Measurements from ENCODE around the gene PABPN1L. TPM values are rescaled to one million over a fixed set of nuclear protein-coding genes. Genes with fewer than 3 reads are reported as not detected.
"Not testable (repeated sequence)": the region's sequence is repeated elsewhere in the genome, so short reads cannot be mapped to it uniquely, and the experiment has no call there.

Gene PABPN1L
- total RNA-seq, 1 donor from 2014 or later: not detected

DNA sequence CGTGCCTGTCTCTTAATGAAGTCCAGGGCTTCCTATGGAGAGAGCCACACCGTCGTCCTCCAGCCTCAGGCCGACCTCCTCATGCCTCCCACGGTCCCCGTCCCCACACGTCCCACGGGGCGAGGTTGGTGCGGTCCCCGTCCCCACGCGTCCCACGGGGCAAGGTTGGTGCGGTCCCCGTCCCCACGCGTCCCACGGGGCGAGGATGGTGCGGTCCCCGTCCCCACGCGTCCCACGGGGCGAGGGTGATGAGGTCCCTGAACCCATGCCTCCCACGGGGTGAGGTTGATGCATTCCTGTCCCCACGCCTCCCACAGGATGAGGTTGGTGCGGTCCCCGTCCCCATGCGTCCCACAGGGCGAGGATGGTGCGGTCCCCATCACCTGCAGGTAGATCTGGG lies 30.6 kb downstream of the PABPN1L start:
- DNase-seq (ENCODE audit: low spot score in 2 of 2) (no peak), FAIRE-seq (no peak)

DNA sequence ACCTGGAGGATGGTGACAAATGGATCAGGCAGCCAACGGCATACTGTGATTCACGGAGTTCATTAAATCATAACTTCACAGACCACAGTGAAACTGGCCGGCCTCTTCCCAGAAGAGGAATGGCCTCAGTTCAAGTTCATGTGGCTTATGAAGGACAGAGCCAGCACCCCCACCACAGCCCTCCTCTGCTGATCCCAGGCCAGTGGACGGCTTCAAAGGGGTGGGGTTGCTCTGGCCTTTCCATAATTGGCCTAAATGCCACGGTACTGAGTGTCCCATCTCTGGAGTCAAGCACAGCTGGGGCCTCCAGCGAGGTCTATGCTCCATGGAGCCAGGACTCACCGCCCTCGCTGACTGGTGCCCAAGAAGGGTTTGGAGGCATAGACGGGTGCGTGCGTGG lies 31.1 kb downstream of the PABPN1L start:
- FAIRE-seq: no peak

DNA sequence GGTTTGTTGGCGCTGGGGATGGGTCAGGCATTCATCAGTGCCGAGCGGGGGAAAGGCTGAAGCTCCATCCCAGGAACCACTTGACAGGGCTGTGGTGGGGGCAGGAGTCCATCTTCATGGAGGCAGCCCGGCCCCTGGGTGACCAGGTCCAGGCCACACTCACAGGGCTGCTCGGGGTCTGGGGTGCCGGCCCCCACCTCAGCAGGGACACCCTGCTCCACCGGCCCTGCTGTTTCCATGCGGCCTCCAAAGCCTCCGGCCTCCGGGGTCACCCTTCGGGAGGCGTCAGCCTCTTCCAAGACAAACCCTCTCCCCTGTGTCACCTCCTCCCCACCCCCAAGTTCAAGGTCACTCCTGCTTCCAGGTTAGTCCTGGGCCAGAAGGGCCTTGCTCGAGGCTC lies 31.8 kb downstream of the PABPN1L start:
- DNase-seq (ENCODE audit: low spot score in 2 of 2): no peak
- FAIRE-seq: no peak

More for the DNA sequence above, 31.1 kb downstream of the PABPN1L start:
- DNase-seq (ENCODE audit: low spot score in 2 of 2): no peak

DNA sequence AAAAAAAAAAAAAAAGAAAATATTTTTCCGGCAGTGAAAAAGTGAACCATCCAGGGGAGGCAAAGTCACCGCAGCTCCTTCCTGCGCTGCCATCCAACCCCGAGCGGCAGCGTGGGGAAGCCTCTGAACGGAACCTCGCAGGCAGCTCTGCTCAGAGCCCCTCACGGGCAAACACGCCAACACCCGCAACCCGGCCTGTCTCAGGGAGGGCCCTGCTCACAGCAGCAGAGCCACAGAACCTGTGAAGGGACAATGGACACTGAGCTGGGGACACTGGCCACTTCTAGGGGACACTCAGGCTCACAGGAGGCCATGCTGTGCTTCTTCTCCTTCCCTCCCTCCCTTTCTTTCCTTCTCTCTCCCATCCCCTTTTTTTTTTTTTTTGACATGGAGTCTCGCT lies 33.4 kb downstream of the PABPN1L start:
- FAIRE-seq (no peak), DNase-seq (ENCODE audit: low spot score in 2 of 2) (no peak)

DNA sequence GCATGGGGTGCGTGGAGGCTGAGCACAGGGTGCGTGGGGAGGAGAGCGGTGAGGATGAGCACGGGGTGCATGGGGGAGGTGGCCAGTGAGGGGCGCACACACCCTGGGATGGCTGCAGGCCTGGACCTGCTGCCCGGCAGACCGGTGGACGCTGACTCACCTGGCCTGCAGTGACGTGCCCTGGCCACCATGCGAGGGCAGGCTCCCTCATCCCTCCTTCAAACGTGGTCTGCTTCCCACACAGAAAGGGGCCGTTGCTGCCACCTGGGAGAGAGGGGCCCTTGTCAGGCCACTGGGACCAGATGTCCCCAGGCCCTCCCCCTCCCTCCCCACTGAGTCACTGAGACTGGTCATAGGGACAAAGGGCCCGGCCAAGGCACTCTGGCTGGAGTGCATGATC lies 34.6 kb downstream of the PABPN1L start:
- DNase-seq (ENCODE audit: low spot score in 2 of 2) (no peak), FAIRE-seq (no peak)

DNA sequence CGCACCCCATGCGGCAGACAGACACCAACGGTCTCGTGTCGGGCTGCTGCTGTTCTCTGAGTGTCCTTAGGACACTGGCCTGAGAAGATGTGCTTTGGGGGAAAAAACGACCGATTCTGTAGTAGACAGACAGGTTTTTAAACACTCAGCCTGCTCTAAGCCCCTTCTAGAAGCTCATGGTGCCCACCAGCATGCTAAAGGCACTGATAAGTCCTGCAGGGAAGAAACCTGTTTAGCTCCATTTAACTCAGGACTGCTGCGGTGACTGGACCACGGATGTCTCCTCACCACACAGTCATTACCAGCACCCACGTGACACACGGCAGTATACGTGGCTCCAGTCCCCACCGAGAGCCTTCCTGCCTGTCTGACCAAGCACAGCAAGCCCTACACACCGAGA lies 35.7 kb downstream of the PABPN1L start:
- DNase-seq (ENCODE audit: low spot score in 2 of 2) (no peak), FAIRE-seq (no peak)

DNA sequence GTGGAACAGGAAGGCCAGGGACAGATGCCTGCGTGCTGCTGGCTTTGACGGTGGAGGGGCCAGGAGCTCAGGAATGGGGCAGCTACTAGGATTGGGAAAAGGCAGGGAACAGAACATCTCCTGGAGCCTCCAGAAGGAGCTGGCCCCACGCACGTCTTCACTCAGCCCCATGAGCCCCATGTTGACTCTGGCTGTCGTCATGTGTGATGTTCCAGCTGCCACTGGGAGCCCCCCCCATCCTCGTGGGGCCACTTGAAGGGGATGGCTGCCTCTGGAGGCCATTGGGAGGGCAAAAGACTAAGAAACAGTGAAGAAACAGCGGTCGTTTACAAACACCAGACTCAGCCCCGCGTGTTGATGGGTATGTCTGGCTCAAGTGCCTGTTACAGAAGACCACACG lies 36.2 kb downstream of the PABPN1L start:
- no peak for FAIRE-seq
- no peak for DNase-seq (ENCODE audit: low spot score in 2 of 2)

DNA sequence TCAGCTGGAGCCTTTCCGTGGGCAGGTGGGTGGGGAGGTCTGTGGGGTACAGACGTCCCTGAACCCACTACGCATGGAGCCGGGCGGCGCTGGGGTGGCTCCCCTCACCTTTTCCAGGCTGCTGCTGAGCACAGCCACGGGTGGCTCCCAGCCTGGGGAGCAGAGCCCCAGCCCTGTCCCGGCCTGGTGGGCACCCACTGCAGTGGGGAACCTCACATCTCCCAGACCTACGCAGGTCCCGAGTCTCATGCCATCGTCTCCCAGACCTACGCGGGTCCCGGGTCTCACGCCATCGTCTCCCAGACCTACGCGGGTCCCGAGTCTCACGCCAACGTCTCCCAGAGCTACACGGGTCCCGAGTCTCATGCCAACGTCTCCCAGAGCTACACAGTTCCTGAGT lies 37.7 kb downstream of the PABPN1L start:
- FAIRE-seq: no peak
- DNase-seq (ENCODE audit: low spot score in 2 of 2): no peak

DNA sequence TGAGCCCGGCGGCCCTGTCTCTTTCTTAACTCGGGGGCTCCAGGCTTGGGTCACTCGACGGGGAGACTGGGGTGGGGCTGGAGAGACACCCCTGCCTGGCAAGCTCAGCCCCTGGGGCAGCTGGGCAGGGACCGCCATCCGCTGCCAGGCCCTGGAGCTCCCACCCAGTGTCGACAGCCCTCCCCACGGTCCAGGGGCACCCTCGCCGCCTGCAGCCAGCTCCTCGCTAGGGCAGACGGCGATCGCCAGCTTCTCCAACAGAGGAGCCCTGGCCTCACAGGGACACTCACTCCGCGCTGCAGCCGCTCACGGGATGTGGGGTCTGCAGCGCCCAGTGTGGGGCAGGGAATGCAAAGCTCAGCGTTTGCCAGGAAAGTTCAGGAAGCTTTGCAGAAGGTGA lies 38.7 kb downstream of the PABPN1L start:
- FAIRE-seq (no peak), DNase-seq (ENCODE audit: low spot score in 2 of 2) (no peak)

DNA sequence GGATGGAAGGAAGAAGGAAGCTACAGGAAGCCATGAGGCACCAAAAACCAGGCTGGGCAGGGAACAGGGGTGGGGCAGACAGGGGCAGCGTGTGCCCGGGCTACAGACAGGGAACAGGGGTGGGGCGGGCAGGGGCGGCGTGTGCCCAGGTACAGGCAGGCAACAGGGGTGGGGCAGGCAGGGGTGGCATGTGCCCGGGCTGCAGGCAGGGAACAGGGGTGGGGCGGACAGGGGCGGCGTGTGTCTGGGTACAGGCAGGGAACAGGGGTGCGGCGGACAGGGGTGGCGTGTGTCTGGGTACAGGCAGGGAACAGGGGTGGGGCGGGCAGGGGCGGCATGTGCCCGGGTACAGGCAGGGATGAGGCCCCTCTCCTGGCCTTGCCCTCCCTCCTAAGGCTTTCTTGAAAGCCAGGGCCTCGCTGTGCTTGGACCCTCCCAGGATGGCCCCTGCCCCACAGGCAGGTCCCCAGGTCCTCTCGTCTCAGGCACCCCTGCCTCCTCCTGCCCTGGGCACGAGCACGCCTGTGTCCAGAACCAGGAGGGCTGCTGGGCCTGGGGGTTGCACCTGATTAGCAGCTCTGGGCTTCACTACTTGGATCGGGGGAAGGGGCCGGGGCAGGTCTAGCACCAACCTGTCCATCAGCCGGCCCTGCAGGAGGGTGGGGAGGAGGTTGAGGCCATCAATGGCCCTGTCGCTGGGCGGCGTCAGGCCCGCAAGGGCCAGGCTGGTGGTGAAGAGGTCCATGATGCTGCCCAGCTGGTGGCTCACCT lies 40.2 kb downstream of the PABPN1L start:
- no peak for FAIRE-seq
- DNase-seq (ENCODE audit: low spot score in 2 of 2): no peak

DNA sequence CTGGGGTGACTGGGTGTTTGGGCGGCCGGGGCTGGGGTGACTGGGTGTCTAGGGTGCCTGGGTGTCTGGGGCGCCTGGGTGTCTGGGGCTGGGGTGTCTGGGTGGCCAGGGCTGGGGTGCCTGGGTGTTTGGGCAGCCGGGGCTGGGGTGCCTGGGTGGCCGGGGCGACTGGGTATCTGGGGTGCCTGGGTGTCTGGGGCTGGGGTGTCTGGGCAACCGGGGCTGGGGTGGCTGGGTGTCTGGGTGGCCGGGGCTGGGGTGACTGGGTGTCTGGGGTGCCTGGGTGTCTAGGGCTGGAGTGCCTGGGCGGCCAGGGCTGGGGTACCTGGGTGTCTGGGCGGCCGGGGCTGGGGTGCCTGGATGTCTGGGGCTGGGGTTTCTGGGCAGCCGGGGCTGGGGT lies 41.3 kb downstream of the PABPN1L start:
- FAIRE-seq: no peak

DNA sequence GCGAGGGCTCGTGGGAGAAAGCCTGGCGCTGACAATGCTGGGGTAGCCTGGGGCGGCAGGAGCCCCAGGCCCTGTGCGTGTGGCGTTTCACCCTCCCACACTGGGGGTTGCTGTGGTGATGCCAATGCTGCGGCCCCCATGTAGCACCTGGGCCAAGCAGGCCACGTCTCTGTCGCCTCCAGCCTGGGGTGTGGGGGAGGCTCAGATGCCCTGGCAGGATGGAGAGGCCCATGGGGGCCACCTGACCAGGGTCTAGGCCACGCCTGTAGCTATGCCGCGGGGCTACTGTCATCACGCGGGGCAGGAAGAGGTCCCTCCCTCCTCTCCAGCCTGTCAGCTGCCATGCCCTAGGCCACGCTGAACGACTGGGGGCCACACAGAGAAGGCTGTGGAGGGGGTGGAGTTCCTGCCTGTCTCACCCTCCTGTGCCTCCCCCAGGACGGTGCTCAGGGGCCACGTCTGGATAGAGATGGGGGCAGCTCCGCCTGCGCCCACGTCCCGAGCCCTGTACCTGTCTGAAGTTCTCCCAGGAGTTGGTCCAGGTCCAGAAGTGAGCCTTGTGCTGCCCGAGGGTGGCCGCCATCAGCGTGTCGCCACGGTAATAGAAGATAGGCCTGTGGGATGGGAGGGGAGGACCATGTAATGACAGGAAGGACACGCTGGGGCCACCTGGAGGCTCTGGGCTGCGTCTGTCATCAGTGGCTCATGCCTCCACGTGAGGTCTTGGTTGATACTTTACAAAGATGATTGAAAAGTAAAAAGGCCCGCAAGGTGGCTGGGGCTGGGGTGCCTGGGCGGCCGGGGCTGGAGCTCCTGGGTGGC lies 42.0 kb downstream of the PABPN1L start:
- DNase-seq (ENCODE audit: low spot score in 2 of 2): no peak
- FAIRE-seq: no peak

More for the DNA sequence above, 41.3 kb downstream of the PABPN1L start:
- DNase-seq (ENCODE audit: low spot score in 2 of 2): no peak

DNA sequence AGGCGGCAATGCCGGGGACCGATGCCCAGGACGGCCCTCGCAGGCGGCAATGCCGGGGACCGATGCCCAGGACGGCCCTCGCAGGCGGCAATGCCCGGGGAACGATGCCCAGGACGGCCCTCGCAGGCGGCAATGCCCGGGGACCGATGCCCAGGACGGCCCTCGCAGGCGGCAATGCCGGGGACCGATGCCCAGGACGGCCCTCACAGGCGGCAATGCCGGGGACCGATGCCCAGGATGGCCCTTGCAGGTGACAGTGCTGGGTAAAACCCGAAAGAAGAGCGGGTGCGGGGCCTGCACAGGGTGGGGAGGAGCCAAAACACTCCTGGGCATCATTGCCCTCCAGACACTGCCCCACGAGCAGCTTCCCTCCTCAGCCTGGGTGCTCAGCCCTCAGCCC lies 42.8 kb downstream of the PABPN1L start:
- not testable (repeated sequence) for FAIRE-seq; DNase-seq (ENCODE audit: low spot score in 2 of 2)

DNA sequence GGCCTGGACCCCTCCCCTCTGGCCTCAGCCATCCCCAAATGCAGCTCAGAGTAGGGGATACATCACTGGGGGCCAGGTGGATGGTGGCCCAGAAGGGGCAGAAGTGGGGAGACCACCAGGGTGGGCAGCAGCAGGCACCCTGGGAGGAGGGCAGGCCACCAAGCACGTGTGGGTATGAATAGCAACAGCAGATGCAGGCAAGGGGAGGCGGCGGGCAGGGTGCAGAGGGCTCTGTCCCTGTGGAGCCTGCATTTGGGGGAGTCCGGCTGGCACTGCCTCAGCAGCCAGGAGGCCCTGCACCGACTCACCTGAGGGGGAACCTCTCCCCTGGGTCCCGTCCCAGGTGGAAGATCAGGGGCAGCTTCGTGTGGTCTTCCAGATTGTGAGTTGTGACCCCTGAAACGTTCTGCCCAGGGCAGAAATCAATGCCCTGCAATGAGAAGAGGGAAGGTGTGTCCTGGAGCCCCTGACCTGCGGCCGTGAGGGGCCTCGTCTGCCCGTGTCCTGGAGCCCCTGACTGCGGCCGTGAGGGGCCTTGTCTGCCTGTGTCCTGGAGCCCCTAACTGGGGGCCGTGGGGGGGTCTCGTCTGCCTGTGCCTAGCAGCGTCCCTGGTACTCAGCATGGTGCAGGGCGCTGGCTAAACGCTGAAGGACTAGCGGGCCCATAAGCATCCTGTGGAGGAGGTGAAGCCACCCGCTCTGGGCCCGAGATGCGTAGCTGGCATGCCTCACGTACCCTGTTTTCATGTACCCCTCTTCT lies 44.0 kb downstream of the PABPN1L start:
- FAIRE-seq (no peak), DNase-seq (ENCODE audit: low spot score in 2 of 2) (no peak)

DNA sequence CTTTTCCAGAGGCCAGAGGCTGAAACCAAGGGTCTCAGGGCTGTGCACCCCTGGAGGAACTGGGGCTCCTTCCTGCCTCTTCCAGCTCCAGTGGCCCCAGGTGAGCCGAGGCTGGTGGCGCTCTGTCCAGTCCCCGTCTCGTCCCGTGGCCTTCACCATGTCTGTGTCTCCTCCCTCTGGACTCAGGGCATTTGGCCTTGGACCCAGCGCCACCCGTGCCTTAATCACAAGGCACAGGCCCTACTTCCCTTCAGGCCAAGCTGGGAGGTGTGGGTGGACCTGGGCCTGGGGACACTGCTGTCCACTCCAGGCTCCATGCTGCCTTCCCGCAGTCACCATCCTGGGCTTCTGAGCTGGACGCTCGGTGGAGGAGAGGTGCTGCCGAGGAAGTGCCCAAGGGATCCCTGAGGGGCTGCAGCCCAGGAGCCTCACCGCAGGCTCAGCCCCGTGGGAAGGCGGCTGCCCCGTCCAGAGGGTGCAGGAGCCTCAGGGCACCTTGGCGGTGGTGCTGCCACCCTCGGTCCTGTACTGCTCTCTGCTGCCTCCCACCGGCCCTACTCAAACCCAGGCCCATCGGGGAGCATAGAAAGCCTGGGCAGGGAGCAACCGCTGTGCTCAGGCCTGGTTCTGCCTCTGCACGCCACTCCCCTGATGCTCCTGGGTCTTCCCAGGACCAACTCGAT lies 45.2 kb downstream of the PABPN1L start:
- DNase-seq (ENCODE audit: low spot score in 2 of 2) (no peak), FAIRE-seq (no peak)

DNA sequence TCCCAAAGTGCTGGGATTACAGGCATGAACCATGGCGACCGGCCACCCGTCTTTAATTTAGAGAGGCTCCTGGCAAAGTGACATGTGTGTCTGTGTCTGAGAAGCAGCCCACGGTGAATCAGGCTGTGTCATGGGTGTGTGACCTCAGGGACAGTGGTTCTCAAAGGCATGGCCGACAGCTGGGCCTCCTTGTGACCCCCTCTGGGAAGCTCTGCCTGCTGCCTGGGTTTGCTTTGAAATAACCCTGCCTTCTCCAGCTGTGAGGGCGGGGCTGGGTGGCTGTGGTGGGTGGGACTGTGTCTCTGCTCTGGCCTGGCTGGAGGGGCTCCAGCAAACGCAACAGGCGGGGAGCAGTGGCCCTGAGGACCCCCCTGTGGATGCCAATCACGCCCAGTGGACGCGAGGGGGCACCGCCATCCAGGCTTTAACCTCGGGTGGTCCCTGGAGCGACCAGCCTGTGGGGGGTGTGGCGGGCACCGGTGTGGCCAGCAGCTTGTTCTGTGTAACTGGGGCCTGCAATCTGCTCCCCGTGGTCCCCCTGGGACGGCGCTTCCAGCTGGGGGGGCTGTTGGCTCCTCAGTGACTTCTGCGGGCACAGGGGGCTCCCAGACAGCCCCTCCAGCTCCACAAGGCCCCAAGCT lies 46.0 kb downstream of the PABPN1L start:
- FAIRE-seq: no peak
- DNase-seq (ENCODE audit: low spot score in 2 of 2): no peak

DNA sequence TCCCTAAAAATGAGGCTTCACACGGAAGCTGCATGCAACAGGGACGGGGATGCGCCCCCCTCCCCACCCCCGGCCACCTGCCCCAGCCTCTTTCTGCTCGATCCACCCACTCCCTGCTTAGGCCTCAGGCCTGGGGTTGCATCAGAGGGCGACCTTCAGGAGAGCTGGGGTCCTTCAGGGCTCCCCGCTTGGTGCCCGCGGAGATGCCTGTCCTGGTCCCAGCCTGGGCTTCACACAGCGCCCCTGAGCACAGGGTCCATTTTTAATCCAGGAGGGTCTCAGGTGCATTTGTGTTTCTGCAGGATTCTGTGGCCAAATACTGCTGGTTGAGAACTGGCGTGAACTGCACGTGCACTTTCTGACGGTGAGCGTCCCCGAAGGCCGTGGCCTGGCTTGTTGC lies 47.3 kb downstream of the PABPN1L start:
- no peak for DNase-seq (ENCODE audit: low spot score in 2 of 2)
- FAIRE-seq: no peak

DNA sequence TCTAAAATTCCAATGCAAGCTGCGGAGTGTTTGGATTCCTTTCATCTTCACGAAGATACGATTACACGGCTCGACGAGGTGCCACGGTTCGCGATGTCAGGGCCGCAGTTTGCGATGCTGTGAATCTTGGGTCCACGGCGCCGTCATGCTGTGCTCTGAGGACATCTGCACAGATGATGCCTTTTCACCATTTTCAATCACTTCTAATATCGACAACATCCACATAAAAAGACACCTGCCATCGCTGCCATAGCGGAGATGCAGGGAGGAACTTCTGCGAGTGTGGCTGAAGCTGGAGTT lies 47.9 kb downstream of the PABPN1L start:
- FAIRE-seq (no peak), DNase-seq (ENCODE audit: low spot score in 2 of 2) (no peak)

DNA sequence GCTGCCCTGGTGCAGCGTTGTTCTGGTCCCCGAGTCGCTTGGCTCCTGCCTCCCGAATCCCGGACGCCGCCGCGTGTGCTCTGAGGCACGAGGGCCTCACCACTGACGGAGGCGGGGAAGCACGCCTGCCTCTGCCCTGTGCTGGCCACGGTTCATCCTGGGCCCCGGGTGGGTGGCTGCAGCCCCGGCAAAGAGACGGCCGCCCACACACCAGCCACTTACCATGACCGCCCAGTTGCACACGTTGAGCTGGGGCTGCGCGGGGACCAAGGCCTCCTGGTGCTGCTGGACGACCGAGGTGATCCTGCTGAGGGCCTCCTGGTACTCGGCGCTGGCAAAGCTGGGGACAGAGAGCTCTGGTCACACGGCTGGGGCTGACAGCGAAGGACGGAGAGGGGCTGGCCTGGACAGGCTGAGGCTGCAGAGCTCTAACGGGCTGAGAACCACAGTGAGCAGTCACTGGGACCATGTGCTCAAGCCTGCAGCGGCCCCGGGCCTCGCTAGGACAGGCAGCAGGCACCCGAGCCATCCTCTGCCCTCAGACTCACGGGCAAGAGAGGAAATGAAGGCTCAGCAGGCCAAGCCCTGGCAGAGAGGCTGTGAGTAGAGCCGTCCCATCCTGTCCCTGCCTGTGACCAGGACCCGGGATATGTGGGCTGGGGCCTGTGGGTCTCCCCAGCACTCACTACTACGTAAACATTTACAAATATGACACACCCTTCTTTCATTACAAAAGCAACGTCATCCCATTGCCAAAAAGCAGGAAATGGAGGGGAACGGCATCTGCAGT lies 48.5 kb downstream of the PABPN1L start:
- FAIRE-seq: no peak
- DNase-seq (ENCODE audit: low spot score in 2 of 2): no peak
